GM23248 (cell line): ENCODE data around the gene CBX8.

ENCODE experiments used
- EZH2 ChIP-seq: fragments of 200-600 bp; sonication (generic); IDR thresholded peaks from 2 replicates; pipeline ENCODE4 v1.6.1; 2018; ENCODE audit warnings: antibody characterized with exemption, mild to moderate bottlenecking; ENCODE audit not compliant: insufficient read depth, poor library complexity, severe bottlenecking
- EZH2phosphoT487 ChIP-seq: fragments of 200-600 bp; sonication (generic); IDR thresholded peaks from 2 replicates; pipeline ENCODE4 v1.6.1; 2018; ENCODE audit warnings: antibody characterized with exemption, moderate library complexity, mild to moderate bottlenecking, low read depth; ENCODE audit not compliant: insufficient read depth

GRCh38 chr17:79829004-79829403 is 32.1 kb upstream of the CBX8 start:
- no peak for TF ChIP-seq EZH2phosphoT487
- no peak for TF ChIP-seq EZH2
